Endothelial cell (in vitro differentiated cells): ENCODE data around the gene DCAF6. TPM values are rescaled to one million over a fixed set of nuclear protein-coding genes. Genes with fewer than 3 reads are reported as not detected.

Experiments
- DNase-seq: peaks from one replicate; pipeline ENCODE4 v3.0.0; 2021; ENCODE audit warnings: low spot score
- H3K27ac Mint-ChIP-seq: one replicate; pipeline ENCODE4 v1.8.0; 2021; ENCODE audit warnings: mixed read lengths, inconsistent platforms; ENCODE audit not compliant: unreplicated experiment
- H3K27me3 Mint-ChIP-seq: one replicate; pipeline ENCODE4 v1.8.0; 2021; ENCODE audit warnings: mild to moderate bottlenecking, moderate library complexity, mixed read lengths, inconsistent platforms; ENCODE audit not compliant: unreplicated experiment
- H3K36me3 Mint-ChIP-seq: one replicate; pipeline ENCODE4 v1.8.0; 2021; ENCODE audit warnings: mild to moderate bottlenecking, low read depth, mixed read lengths, inconsistent platforms; ENCODE audit not compliant: unreplicated experiment
- H3K4me1 Mint-ChIP-seq: one replicate; pipeline ENCODE4 v1.8.0; 2021; ENCODE audit warnings: mild to moderate bottlenecking, mixed read lengths, inconsistent platforms; ENCODE audit not compliant: unreplicated experiment
- H3K4me3 Mint-ChIP-seq: one replicate; pipeline ENCODE4 v1.8.0; 2021; ENCODE audit warnings: mild to moderate bottlenecking, mixed read lengths, inconsistent platforms; ENCODE audit not compliant: unreplicated experiment
- H3K9me3 Mint-ChIP-seq: one replicate; pipeline ENCODE4 v1.8.0; 2021; ENCODE audit warnings: mixed read lengths, inconsistent platforms; ENCODE audit not compliant: unreplicated experiment
- CTCF ChIP-seq: fragments of 200-600 bp; sonication (generic); IDR thresholded peaks from one replicate; pipeline ENCODE4 v1.5.0; 2021; ENCODE audit warnings: antibody characterized with exemption; ENCODE audit not compliant: unreplicated experiment
- total RNA-seq: library from RNA; stranded (reverse); fragmentation: NEBNext Ultra II Directional; extraction: Animal tissue kit (Norgen Biotek cat#: 25700); gene quantifications from one replicate; pipeline ENCODE4 v1.2.1, GENCODE V29; 2021; ENCODE audit not compliant: unreplicated experiment

Gene DCAF6
- total RNA-seq, 1 donor from 2014 or later = 21.0 TPM

GRCh38 chr1:168005529-168005928, 69.0 kb downstream of the DCAF6 start:
- H3K4me3 Mint-ChIP-seq = no peak overlapping the region
- H3K27ac Mint-ChIP-seq = no peak overlapping the region
- no peaks in the 10 kb centered on the region for H3K4me1 Mint-ChIP-seq
- no peaks in the 10 kb centered on the region for H3K27me3 Mint-ChIP-seq
- no peak for DNase-seq
- peaks cover 13% of the 10 kb centered on the region for H3K36me3 Mint-ChIP-seq
- H3K9me3 Mint-ChIP-seq = no peaks in the 10 kb centered on the region
- TF ChIP-seq CTCF = no peak

GRCh38 chr1:168007691-168008090, 71.2 kb downstream of the DCAF6 start:
- no peaks in the 10 kb centered on the region for H3K27me3 Mint-ChIP-seq
- H3K36me3 Mint-ChIP-seq = peaks cover 13% of the 10 kb centered on the region
- TF ChIP-seq CTCF = no peak
- no peaks in the 10 kb centered on the region for H3K9me3 Mint-ChIP-seq
- no peaks in the 10 kb centered on the region for H3K4me1 Mint-ChIP-seq
- no peak overlapping the region for H3K4me3 Mint-ChIP-seq
- H3K27ac Mint-ChIP-seq = no peak overlapping the region
- DNase-seq = no peak

- Mint-ChIP-seq H3K36me3 (peaks cover 13% of the 10 kb centered on the region), H3K27ac (no peak overlapping the region), H3K4me1 (no peaks in the 10 kb centered on the region), H3K9me3 (no peaks in the 10 kb centered on the region), H3K4me3 (no peak overlapping the region), H3K27me3 (no peaks in the 10 kb centered on the region)
- DNase-seq = no peak
- TF ChIP-seq CTCF = no peak
Observed at GRCh38 chr1:168008595-168008994, 72.1 kb downstream of the DCAF6 start.

- TF ChIP-seq CTCF = no peak
- Mint-ChIP-seq H3K4me3 (no peak overlapping the region), H3K36me3 (peaks cover 13% of the 10 kb centered on the region), H3K27ac (peak overlapping the region; percentile 21), H3K4me1 (no peaks in the 10 kb centered on the region), H3K9me3 (no peaks in the 10 kb centered on the region), H3K27me3 (no peaks in the 10 kb centered on the region)
- DNase-seq = no peak
Observed at GRCh38 chr1:168009322-168009721, 72.8 kb downstream of the DCAF6 start.

- no peaks in the 10 kb centered on the region for H3K9me3 Mint-ChIP-seq
- H3K36me3 Mint-ChIP-seq = no peaks in the 10 kb centered on the region
- H3K27ac Mint-ChIP-seq = no peak overlapping the region
- no peaks in the 10 kb centered on the region for H3K4me1 Mint-ChIP-seq
- no peak for TF ChIP-seq CTCF
- H3K4me3 Mint-ChIP-seq = no peak overlapping the region
- no peak for DNase-seq
- no peaks in the 10 kb centered on the region for H3K27me3 Mint-ChIP-seq
Observed at GRCh38 chr1:168019407-168019806, 82.9 kb downstream of the DCAF6 start.
